Cortex of kidney (tissue), 1 donor: ENCODE data around the gene ZBTB16.

Source experiments
- DNase-seq: peaks from one replicate; lab custom pipeline; 2025; lab: John Stamatoyannopoulos, UW

ZBTB16 gene

DNA sequence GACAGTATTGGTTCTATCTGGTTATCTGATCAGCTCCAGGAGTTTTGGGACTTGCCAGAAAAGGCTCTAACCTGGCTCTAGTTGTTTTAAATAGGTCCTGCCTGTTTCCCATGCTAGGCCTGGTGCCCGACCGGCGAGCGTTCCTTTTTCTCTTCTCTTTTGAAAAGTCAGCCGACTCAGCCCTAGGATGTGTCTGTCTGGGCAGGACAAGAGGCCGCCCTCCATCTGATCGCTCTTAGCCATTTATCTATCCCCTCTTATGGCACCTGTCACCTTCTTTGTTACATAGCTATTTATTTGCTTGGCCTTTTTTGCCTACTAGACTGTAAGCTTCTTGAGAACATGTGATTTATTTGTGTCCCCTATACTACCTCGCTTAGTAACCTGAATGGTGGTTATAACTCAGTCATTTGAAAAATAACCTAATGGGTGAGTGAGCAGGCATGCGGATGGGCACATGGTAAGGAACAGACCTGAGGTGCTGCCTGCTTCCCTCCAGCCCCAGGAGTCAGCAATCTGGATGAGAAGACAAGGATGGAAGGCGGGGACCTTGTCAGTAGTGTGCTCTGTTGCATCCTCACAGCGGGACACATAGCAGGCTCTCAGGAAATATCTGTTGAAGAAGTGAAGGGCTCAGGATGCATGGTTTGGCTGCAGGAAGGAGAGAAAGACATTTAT is 108.4 kb downstream of the ZBTB16 start:
- DNase-seq = no peak

GRCh38 chr11:114168691-114169090 is 109.2 kb downstream of the ZBTB16 start:
- DNase-seq = no peak

DNA sequence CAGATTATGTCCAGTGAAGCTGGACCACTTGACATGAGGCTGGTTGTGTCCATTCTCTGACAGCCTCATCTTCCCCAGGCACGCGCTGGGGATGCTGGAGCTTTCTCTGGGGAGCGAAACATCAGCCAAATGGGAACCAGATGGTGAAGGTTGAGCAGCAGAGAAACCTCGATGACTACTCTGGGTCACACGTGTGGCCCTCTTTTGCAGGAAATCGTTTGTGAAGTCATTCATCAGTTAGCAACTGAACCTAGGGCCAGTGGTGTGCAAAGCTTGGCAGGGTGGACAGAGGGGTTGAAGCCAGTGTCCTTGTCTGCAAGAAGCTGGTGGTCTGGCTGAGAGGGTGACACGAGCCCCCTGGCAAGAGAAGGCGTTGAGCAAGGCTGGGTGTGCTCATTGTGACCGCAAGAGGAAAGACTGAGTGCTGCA is 109.8 kb downstream of the ZBTB16 start:
- no peak for DNase-seq

GRCh38 chr11:114169821-114170220 is 110.3 kb downstream of the ZBTB16 start:
- DNase-seq = no peak

DNA sequence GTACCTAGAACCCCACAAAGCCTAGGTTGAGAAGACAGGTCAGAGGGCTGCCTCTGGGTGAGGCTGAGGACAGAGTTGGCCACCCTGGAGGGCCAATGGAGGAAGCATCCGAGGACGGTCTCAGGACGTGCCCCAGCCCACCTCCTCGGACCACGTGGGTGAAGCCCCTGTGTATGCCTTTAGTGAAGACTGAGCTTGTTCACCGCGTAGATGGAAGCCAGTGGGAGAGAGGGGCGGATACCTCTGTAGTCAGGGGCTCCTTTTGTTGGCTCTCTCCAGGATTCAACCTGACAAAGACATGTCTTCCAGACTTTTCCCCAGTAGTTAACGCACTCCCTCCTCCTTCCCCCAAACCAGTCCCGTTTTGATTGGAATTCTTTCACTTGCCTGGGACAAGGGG is 110.7 kb downstream of the ZBTB16 start:
- no peak for DNase-seq

- DNase-seq = no peak
Observed at GRCh38 chr11:114171257-114172054, 111.9 kb downstream of the ZBTB16 start.

- DNase-seq = no peak
Observed at GRCh38 chr11:114172055-114172861, 112.7 kb downstream of the ZBTB16 start.

- no peak for DNase-seq
Observed at GRCh38 chr11:114172871-114173444, 113.4 kb downstream of the ZBTB16 start.

- no peak for DNase-seq
Observed at GRCh38 chr11:114173843-114174242, 114.3 kb downstream of the ZBTB16 start.

DNA sequence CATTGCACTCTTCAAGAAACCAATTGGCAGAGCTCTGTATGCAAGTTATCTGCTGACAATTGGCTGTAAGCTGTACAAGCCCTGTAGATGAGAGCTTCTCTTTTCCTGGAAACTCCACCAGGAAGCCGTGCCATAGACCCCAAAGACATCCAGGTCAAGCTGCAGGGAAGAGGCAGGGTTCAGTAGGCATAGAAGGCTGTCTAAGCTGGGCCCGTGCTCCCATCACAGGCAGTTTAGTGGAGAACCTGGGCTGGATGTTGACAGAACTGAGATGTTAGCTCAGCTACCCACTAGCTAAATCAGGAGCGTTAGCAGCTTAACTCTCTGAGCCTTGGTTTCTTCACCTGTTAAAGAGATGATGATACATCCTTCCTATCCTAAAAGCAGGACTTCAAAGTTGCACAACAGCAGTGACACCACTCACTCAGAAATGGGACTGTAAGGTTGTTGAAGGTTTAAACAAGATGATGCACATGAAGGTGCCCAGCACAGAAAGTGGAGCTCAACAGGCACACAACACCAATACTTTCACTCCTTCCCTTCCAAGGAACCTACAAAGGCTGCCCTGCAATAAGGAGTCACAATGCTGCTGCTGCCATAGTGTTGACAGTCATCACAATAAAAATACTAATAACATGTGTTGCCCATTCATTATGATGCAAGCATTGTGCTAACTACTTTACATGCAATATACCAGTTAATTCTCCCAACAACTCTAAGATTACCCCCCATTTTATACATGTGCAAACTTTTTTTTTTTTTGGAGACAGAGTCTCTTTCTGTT is 115.4 kb downstream of the ZBTB16 start:
- no peak for DNase-seq

DNA sequence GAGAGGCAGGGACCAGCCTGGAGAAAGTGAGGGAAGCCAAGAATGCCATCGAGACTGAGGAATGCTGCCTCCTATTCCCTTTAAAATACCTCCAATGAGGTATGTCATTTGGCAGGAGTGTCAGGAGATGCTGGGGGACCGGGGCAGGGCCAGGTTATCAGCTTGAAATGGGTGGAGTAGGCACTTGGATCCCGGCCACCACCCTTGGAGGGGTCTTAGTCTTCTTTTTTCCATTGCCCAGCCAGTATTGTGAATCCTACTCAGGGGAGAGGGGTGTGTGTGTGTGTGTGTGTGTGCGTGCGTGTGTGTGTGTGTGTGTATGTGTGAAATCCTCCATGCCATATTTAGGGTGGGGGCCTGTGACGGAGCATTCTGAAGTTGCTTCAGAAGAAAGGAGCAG is 116.2 kb downstream of the ZBTB16 start:
- no peak for DNase-seq

- no peak for DNase-seq
Observed at GRCh38 chr11:114176321-114176720, 116.8 kb downstream of the ZBTB16 start.

- DNase-seq = no peak
Observed at GRCh38 chr11:114178656-114179055, 119.1 kb downstream of the ZBTB16 start.

- DNase-seq = no peak
Observed at GRCh38 chr11:114179234-114179941, 119.9 kb downstream of the ZBTB16 start.

- DNase-seq = no peak
Observed at GRCh38 chr11:114180301-114181055, 121.0 kb downstream of the ZBTB16 start.

- DNase-seq = no peak
Observed at GRCh38 chr11:114181195-114181594, 121.7 kb downstream of the ZBTB16 start.

DNA sequence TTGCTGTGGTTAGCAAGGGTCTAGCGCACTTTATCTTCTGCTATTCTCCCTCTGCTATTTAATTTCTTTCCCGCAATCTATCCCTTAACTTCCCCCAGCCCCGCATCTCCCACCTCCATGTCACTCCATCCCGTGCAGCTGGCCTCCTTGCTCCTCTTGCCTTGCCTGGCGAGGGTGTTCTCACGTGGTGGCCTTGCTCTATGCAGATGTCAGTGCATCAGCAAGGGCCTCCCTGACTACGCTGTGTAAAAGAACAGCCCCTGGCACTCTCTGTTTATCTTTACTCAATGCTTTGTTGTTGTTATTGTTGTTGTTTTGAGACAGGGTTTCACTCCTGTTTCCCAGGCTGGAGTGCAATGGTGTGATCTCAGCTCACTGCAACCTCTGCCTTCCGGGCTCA is 122.2 kb downstream of the ZBTB16 start:
- DNase-seq = no peak

GRCh38 chr11:114182471-114183043 is 123.0 kb downstream of the ZBTB16 start:
- DNase-seq = no peak

DNA sequence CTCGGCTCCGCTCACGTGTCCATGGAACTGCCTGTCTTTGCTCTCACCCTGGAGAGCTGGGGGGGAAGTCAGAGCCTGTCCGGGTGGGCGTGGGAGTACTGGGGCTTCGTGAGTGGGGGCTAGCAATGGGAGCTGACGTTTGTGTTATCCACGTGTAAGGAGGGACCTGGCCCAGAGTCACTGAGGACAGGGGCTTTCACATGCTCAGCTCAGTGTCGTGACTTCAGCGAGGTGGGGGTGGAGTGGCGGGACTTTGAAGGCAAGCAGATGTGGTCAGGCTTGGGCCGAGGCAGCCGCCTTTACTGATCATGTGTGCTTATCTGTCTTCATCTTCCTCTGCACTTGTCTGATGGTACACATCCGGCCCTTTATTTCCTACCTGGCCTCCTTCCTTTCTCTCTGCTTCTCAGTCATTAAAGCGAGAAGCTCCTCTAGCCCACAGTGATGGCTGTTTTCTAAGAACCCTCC is 123.6 kb downstream of the ZBTB16 start:
- no peak for DNase-seq

DNA sequence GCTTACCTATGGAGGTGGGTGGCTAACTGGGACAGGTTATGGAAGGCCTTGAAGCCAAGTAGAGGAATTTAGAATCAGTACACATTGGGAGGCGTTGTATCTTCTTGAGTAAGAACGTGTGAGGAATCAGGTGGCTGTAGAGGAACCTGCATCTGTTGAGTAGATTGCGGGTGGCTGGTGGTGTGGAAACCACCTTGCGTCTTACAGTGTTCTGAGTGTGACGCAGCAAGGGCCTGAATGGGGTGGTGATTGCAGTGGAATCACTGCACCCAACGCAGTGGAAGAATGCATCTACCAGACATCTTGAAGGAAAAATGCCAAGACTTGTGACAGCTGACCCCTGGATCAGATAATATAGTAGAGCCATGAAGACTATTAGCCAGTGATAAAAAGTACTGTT is 125.9 kb downstream of the ZBTB16 start:
- DNase-seq = no peak
